SK-N-SH (cell line): Measurements from ENCODE around the gene WASF2. TPM values are rescaled to one million over a fixed set of nuclear protein-coding genes. Genes with fewer than 3 reads are reported as not detected.

Experiments
- CTCF ChIA-PET: fragments of 300-600, 350-600 bp; formaldehyde crosslinking; extraction: SDS; loops from one replicate; lab custom pipeline; 2021; lab: Yijun Ruan, JAX
- POLR2A ChIA-PET: fragments of 350-600 bp; sonication (Branson Sonifier 250); formaldehyde crosslinking; extraction: SDS; loops from one replicate; lab custom pipeline; 2020; ENCODE audit warnings: antibody characterized with exemption, inconsistent platforms; lab: Yijun Ruan, JAX
- DNase-seq: peaks from one replicate; pipeline ENCODE4 v3.0.0; 2012
- H2AFZ ChIP-seq: fragments of 200-600 bp; sonication (generic); 2 replicates; pipeline ENCODE4 v1.8.1; 2016; ENCODE audit warnings: antibody characterized with exemption, mild to moderate bottlenecking, low read depth
- H3F3A ChIP-seq: fragments of 200-600 bp; sonication (generic); replicated peaks from 2 replicates; pipeline ENCODE3; 2016; ENCODE audit warnings: antibody characterized with exemption, mild to moderate bottlenecking; ENCODE audit not compliant: insufficient read depth
- H3K27ac ChIP-seq, 2 experiments: fragments of 200-500 bp in 1 of 2; fragments of 200-600 bp in 1 of 2; sonication (Bioruptor generic) in 1 of 2; sonication (generic), shearing (Covaris generic) in 1 of 2; 2 replicates each; pipeline versions ENCODE4 v1.5.1 to v1.6.1; 2014 to 2016; ENCODE audit warnings: low read depth in 2 of 2, inconsistent platforms in 1 of 2, low read length in 1 of 2, mild to moderate bottlenecking in 1 of 2, mixed read lengths in 1 of 2
- H3K27me3 ChIP-seq: fragments of 200-600 bp; sonication (generic), shearing (Covaris generic); 2 replicates; pipeline ENCODE4 v1.6.1; 2016; ENCODE audit warnings: mixed run types; ENCODE audit not compliant: insufficient read depth
- H3K36me3 ChIP-seq, 2 experiments: fragments of 200-500 bp in 1 of 2; fragments of 200-600 bp in 1 of 2; sonication (Bioruptor generic) in 1 of 2; sonication (generic) in 1 of 2; replicated peaks in 1 of 2; 2 replicates each; pipeline versions ENCODE3 to v1.5.1; 2014 to 2016; ENCODE audit warnings: low read length in 1 of 2, mild to moderate bottlenecking in 1 of 2; ENCODE audit not compliant: insufficient read depth in 2 of 2, control insufficient read depth in 1 of 2
- H3K4me1 ChIP-seq, 2 experiments: fragments of 200-500 bp in 1 of 2; fragments of 200-600 bp in 1 of 2; sonication (Bioruptor generic) in 1 of 2; sonication (generic), shearing (Covaris generic) in 1 of 2; 2 replicates each; pipeline versions ENCODE4 v1.5.1 to v1.6.1; 2014 to 2016; ENCODE audit warnings: low read depth in 1 of 2, low read length in 1 of 2, mixed run types in 1 of 2; ENCODE audit not compliant: insufficient read depth in 2 of 2, control insufficient read depth in 1 of 2
- H3K4me2 ChIP-seq: fragments of 200-600 bp; sonication (generic), shearing (Covaris generic); 2 replicates; pipeline ENCODE4 v1.6.1; 2017; ENCODE audit warnings: mixed run types
- H3K4me3 ChIP-seq, 2 experiments: fragments of 200-500 bp in 1 of 2; fragments of 200-600 bp in 1 of 2; sonication (Bioruptor generic) in 1 of 2; sonication (generic), shearing (Covaris generic) in 1 of 2; 2 replicates each; pipeline versions ENCODE4 v1.5.1 to v1.8.1; 2014 to 2016; ENCODE audit warnings: low read depth in 2 of 2, inconsistent platforms in 1 of 2, low read length in 1 of 2, mild to moderate bottlenecking in 1 of 2, mixed read lengths in 1 of 2, moderate library complexity in 1 of 2
- H3K79me2 ChIP-seq: fragments of 200-600 bp; sonication (generic); 2 replicates; pipeline ENCODE4 v1.8.1; 2017; ENCODE audit warnings: mild to moderate bottlenecking; ENCODE audit not compliant: insufficient read depth
- H3K9ac ChIP-seq: fragments of 200-600 bp; sonication (generic); 2 replicates; pipeline ENCODE4 v1.6.1; 2017; ENCODE audit warnings: mixed run types
- H3K9me2 ChIP-seq: fragments of 200-600 bp; sonication (generic); 2 replicates; pipeline ENCODE4 v1.6.1; 2017; ENCODE audit warnings: mixed run types
- H3K9me3 ChIP-seq: fragments of 200-600 bp; sonication (generic); 2 replicates; pipeline ENCODE4 v1.6.1; 2017; ENCODE audit warnings: mixed run types, mild to moderate bottlenecking, moderate library complexity
- H4K20me1 ChIP-seq: fragments of 200-600 bp; sonication (generic); 2 replicates; pipeline ENCODE4 v1.6.1; 2017; ENCODE audit warnings: mild to moderate bottlenecking, mixed run types; ENCODE audit not compliant: insufficient read depth
- CTCF ChIP-seq: fragments of 200-600 bp; sonication (generic); IDR thresholded peaks from 2 replicates; pipeline ENCODE4 v1.6.1; 2017; ENCODE audit warnings: antibody characterized with exemption, mild to moderate bottlenecking, moderate library complexity
- ELF1 ChIP-seq: IDR thresholded peaks from 2 replicates; pipeline ENCODE4 v1.4.0; 2012
- FOSL2 ChIP-seq: IDR thresholded peaks from 2 replicates; pipeline ENCODE4 v1.4.0; 2012; ENCODE audit warnings: low read depth, mild to moderate bottlenecking, moderate library complexity, borderline replicate concordance
- GABPA ChIP-seq: IDR thresholded peaks from 2 replicates; pipeline ENCODE4 v1.4.0; 2012; ENCODE audit warnings: low read depth, mild to moderate bottlenecking
- IRF3 ChIP-seq: fragments of 150-350 bp; IDR thresholded peaks from 2 replicates; pipeline ENCODE4 v1.6.1; 2016; ENCODE audit warnings: mild to moderate bottlenecking, low read depth, low read length
- JUND ChIP-seq: IDR thresholded peaks from 2 replicates; pipeline ENCODE4 v1.4.0; 2012
- MAX ChIP-seq: IDR thresholded peaks from 2 replicates; pipeline ENCODE4 v1.4.0; 2012; ENCODE audit warnings: low read depth
- NFIC ChIP-seq: IDR thresholded peaks from 2 replicates; pipeline ENCODE4 v1.4.0; 2012; ENCODE audit warnings: borderline replicate concordance
- NRF1 ChIP-seq: IDR thresholded peaks from 2 replicates; pipeline ENCODE4 v1.6.1; 2012; ENCODE audit warnings: low read depth, mild to moderate bottlenecking, low read length
- PBX3 ChIP-seq: IDR thresholded peaks from 2 replicates; pipeline ENCODE4; 2012
- POLR2AphosphoS5 ChIP-seq: IDR thresholded peaks from 2 replicates; pipeline ENCODE4 v1.6.1; 2012; ENCODE audit warnings: low read depth, low read length
- RAD21 ChIP-seq: IDR thresholded peaks from 2 replicates; pipeline ENCODE4 v1.6.1; 2012; ENCODE audit warnings: mild to moderate bottlenecking, low read length
- SIN3A ChIP-seq: IDR thresholded peaks from 2 replicates; pipeline ENCODE4 v1.6.1; 2012; ENCODE audit warnings: low read depth, mild to moderate bottlenecking, low read length, moderate library complexity, borderline replicate concordance
- TCF12 ChIP-seq: IDR thresholded peaks from 2 replicates; pipeline ENCODE4 v1.4.0; 2012
- TEAD4 ChIP-seq: IDR thresholded peaks from 2 replicates; pipeline ENCODE4 v1.4.0; 2012; ENCODE audit warnings: mild to moderate bottlenecking, borderline replicate concordance; ENCODE audit not compliant: insufficient read depth
- USF1 ChIP-seq: IDR thresholded peaks from 2 replicates; pipeline ENCODE4 v1.4.0; 2012; ENCODE audit warnings: low read depth, borderline replicate concordance
- YY1 ChIP-seq: IDR thresholded peaks from 2 replicates; pipeline ENCODE4 v1.4.0; 2012; ENCODE audit warnings: low read depth, mild to moderate bottlenecking
- ZBTB33 ChIP-seq: IDR thresholded peaks from 2 replicates; pipeline ENCODE4 v1.4.0; 2012; ENCODE audit warnings: low read depth, borderline replicate concordance
- WGBS: methylation state at CpG from one replicate; pipeline ENCODE4 v1.1.6; 2017; ENCODE audit warnings: low lambda C conversion rate; 5-methylcytosine and 5-hydroxymethylcytosine counted together
- polyA plus RNA-seq, 3 experiments: library from polyadenylated mRNA; depleted of rRNA; stranded (reverse); fragments of >200 nt; gene quantifications; 2 replicates each; pipeline ENCODE4 v1.2.3, GENCODE V29; 2012

The WASF2 gene
- polyA plus RNA-seq, 1 of the 3 experiments (the other 2 are of a cell fraction), result 27.1 TPM

- H3K4me1 ChIP-seq, result peaks cover 0 to 14% of the 10 kb centered on the region in 2 experiments; a peak in 1 of 4 replicates
- no peak for DNase-seq
- H3K79me2 ChIP-seq, result peaks cover 47% of the 10 kb centered on the region
- no peak overlapping the region for H3K4me3 ChIP-seq
- H4K20me1 ChIP-seq, result peaks cover 4% of the 10 kb centered on the region
- peaks cover 16% of the 10 kb centered on the region for H3F3A ChIP-seq
- ChIA-PET POLR2A (no interaction called here), CTCF (interaction anchor here (0.8 to 16.9 kb wide), 4 partner anchors 24 to 188 kb away, joined by 3 to 111 read pairs (median 12); partner anchors contain the start of gene AHDC1)
- H2AFZ ChIP-seq, result peak overlapping the region; percentile 65; the same call in 1 of the 2 replicates
- no peak for TF ChIP-seq NRF1
- TF ChIP-seq SIN3A, result peak; percentile 81; the same call in 1 of the 2 replicates
- TF ChIP-seq YY1, result peak; percentile 92
- peak; percentile 75 for TF ChIP-seq TEAD4
- 0 out of 2 replicates have a peak, but pooled peaks have one; percentile 21 for TF ChIP-seq MAX
- TF ChIP-seq USF1, result no peak
- peak; percentile 12; the same call in 1 of the 2 replicates for TF ChIP-seq NFIC
- TF ChIP-seq FOSL2, result peak; percentile 67
- TF ChIP-seq RAD21, result no peak
- no peak for TF ChIP-seq IRF3
- peak; percentile 37 for TF ChIP-seq TCF12
- peak; percentile 29; the same call in 1 of the 2 replicates for TF ChIP-seq PBX3
- no peak for TF ChIP-seq POLR2AphosphoS5
- TF ChIP-seq ZBTB33, result no peak
- no peak for TF ChIP-seq GABPA
- peak; percentile 34; the same call in 1 of the 2 replicates for TF ChIP-seq JUND
- TF ChIP-seq ELF1, result no peak
- TF ChIP-seq CTCF, result no peak
- no peaks in the 10 kb centered on the region for H3K27me3 ChIP-seq
- WGBS, result 50% methylated on average over 14 of the region's 14 CpGs
- H3K9me3 ChIP-seq, result no peaks in the 10 kb centered on the region
- no peaks in the 10 kb centered on the region for H3K9me2 ChIP-seq
- peak overlapping the region; percentile 33; the same call in 1 of the 2 replicates for H3K9ac ChIP-seq
- peaks cover 44 to 47% of the 10 kb centered on the region in 2 experiments for H3K36me3 ChIP-seq
- H3K27ac ChIP-seq, result peak overlapping the region; percentile 26 to 67; a peak in 3 of 4 replicates
- no peak overlapping the region; the same call in 1 of the 2 replicates for H3K4me2 ChIP-seq
These were observed 71.4 kb downstream of the WASF2 start for GRCh38 chr1:27418326-27419185.
